ENCODE data around the gene SNX30. TPM values are rescaled to one million over a fixed set of nuclear protein-coding genes. Genes with fewer than 3 reads are reported as not detected.

Gene SNX30
- total and polyA plus RNA-seq, 7 donors: 0.55 to 2.8 (median 1.6) TPM

- DNase-seq (peak; percentile 78 to 86), ATAC-seq (peak; percentile 76 to 95 (median 87))
- TF ChIP-seq, protein P1, sequence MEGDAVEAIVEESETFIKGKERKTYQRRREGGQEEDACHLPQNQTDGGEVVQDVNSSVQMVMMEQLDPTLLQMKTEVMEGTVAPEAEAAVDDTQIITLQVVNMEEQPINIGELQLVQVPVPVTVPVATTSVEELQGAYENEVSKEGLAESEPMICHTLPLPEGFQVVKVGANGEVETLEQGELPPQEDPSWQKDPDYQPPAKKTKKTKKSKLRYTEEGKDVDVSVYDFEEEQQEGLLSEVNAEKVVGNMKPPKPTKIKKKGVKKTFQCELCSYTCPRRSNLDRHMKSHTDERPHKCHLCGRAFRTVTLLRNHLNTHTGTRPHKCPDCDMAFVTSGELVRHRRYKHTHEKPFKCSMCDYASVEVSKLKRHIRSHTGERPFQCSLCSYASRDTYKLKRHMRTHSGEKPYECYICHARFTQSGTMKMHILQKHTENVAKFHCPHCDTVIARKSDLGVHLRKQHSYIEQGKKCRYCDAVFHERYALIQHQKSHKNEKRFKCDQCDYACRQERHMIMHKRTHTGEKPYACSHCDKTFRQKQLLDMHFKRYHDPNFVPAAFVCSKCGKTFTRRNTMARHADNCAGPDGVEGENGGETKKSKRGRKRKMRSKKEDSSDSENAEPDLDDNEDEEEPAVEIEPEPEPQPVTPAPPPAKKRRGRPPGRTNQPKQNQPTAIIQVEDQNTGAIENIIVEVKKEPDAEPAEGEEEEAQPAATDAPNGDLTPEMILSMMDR (IDR thresholded peaks at IDR 0.05): peak; percentile 98
- H3K4me3 ChIP-seq: peak overlapping the region; percentile 37
- H3K27me3 ChIP-seq (ENCODE audit: insufficient read depth in 3 of 3, low read length in 2 of 3): no peaks in the 10 kb centered on the region
- H3K4me1 ChIP-seq: no peaks in the 10 kb centered on the region
- peaks cover 0 to 6% of the 10 kb centered on the region in 2 donors for H3K36me3 ChIP-seq (ENCODE audit: insufficient read depth in 1 of 2, low read depth in 1 of 2)
- 36 to 37% (median 37%) methylated on average over 15 of the region's 15 CpGs for WGBS, 3 donors
- no peak overlapping the region for H3K27ac ChIP-seq
- no peaks in the 10 kb centered on the region for H3K9me3 ChIP-seq
- intact Hi-C loops (cut with DNase I): loop anchor here in 1 of 2 donors (1.0 kb wide), 1 partner anchor 59 kb away; no protein-coding TSS in a partner anchor
These were observed 94.4 kb downstream of the SNX30 start for GRCh38 chr9:112844771-112845542.

DNA sequence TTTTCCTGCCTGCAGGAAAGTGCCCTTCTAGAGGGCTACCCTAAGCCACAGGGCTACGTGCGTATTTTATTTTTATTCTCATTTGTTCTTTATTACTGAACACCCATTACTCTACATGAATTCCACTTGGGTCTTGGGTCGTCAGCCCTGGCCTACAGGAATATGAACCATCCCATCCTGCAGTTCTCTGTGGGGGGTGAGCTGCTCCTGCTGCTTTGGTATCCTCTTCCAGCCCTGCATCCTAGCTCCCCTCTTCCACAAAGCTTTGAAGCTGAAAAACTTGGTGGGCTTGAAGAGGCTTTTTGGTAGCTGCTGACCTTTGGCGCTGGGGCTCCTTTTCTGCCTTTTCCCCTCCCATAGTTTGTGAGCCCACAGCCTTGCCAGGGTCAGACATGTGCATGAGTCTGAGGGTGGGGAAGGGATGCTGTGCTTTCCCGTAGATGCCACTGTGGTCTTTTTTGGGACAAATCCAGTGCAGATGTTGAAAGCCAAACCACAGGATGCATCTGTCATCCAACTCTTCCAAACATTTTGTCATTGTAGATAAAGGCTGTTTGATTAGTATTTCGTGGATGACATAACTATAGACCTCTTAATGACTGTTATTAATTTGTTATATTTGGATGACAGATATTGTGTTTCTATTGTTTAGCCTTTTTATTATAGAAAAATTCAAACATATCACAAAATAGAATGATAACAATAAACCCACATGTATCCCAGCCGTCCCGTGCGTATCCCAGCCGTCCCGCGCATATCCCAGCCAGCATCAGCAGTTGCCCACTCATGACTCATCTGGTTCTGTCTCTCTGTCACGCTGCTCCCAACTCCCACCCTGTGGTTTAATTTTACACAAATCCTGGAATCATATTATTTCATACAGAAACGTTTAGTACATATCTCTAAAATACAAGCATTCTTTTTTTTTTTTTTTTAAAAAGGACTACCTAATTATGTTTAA, 96.2 kb downstream of the SNX30 start:
- TF ChIP-seq, protein P1 (IDR thresholded peaks at IDR 0.05): no peak
- H3K27ac ChIP-seq: no peak overlapping the region
- no peaks in the 10 kb centered on the region for H3K9me3 ChIP-seq
- H3K4me3 ChIP-seq: no peak overlapping the region
- DNase-seq: no peak
- WGBS, 3 donors: 62 to 65% (median 65%) methylated on average over 14 of the region's 14 CpGs
- H3K36me3 ChIP-seq (ENCODE audit: insufficient read depth in 1 of 2, low read depth in 1 of 2): peaks cover 0 to 15% of the 10 kb centered on the region in 2 donors
- ATAC-seq: no peak
- intact Hi-C loops (cut with DNase I): no loop called here
- H3K4me1 ChIP-seq: no peaks in the 10 kb centered on the region
- no peaks in the 10 kb centered on the region for H3K27me3 ChIP-seq (ENCODE audit: insufficient read depth in 3 of 3, low read length in 2 of 3)

DNA sequence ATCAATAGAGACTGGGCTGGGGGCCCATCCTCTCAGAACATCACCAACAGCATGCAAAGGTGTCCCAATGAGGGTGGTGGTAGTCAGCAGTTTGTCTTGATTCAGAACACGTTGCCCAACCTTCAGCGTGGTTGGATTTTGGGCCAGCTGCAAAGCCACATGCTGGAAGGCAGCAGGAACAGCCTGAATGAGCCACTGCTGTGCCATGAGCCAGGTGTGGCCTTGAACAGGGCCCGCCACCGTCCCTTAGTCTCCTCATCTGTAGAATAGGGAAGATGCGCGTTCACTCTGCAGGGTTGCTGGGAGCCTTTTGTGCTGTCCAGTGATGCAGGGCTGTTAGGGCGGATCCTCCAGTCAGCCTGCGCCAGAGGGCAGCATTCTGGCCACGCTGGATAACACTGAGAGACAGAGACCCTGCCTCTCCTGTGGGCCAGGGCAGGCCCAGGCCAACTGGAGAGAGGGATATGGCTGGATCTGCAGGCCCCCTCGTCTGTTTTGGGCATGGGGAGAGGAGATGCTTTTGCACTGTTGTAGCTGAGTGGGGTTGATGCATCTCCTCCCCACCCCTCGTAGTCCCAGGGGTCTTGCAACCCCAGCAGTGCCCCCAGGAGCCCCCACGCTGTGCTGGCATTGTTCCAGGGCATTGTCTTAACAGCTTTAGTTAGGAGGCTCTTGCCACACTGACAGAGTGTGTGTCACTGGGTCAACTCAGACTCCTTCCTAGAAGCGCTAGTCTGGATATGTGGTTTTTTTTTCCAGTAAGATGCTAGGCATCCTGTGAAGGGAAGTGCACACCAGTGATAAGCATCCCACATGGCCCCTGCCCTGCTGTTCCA, 98.0 kb downstream of the SNX30 start:
- peaks cover 0 to 15% of the 10 kb centered on the region in 2 donors for H3K36me3 ChIP-seq (ENCODE audit: insufficient read depth in 1 of 2, low read depth in 1 of 2)
- H3K27me3 ChIP-seq (ENCODE audit: insufficient read depth in 3 of 3, low read length in 2 of 3): no peaks in the 10 kb centered on the region
- DNase-seq (no peak), ATAC-seq (no peak)
- peaks cover 9% of the 10 kb centered on the region for H3K4me1 ChIP-seq
- TF ChIP-seq, protein P1 (IDR thresholded peaks at IDR 0.05): no peak
- no peaks in the 10 kb centered on the region for H3K9me3 ChIP-seq
- intact Hi-C loops (cut with DNase I): no loop called here
- no peak overlapping the region for H3K4me3 ChIP-seq
- WGBS, 3 donors: 80 to 87% (median 81%) methylated on average over 13 of the region's 13 CpGs
- no peak overlapping the region for H3K27ac ChIP-seq

- 83 to 86% (median 84%) methylated on average over 6 of the region's 6 CpGs for WGBS, 3 donors
- Histone ChIP-seq H3K4me3 (no peak overlapping the region), H3K27me3 (ENCODE audit: insufficient read depth in 3 of 3, low read length in 2 of 3) (no peaks in the 10 kb centered on the region), H3K4me1 (peaks cover 18% of the 10 kb centered on the region), H3K9me3 (no peaks in the 10 kb centered on the region), H3K36me3 (ENCODE audit: insufficient read depth in 1 of 2, low read depth in 1 of 2) (peaks cover 0 to 15% of the 10 kb centered on the region in 2 donors), H3K27ac (no peak overlapping the region)
- ATAC-seq: no peak
- intact Hi-C loops (cut with DNase I): no loop called here
- TF ChIP-seq, protein P1 (IDR thresholded peaks at IDR 0.05): no peak
- DNase-seq: no peak
These were observed 98.9 kb downstream of the SNX30 start for GRCh38 chr9:112849363-112849922.

Data from psoas muscle (tissue), 8 donors.